Testis (tissue), 2 donors: ENCODE results near the gene FHOD1.

Source experiments
- POLR2A ChIP-seq: fragments of 450-650 bp; IDR thresholded peaks from one replicate; pipeline ENCODE4 v1.6.1; 2017; ENCODE audit warnings: antibody characterized with exemption, mild to moderate bottlenecking, moderate library complexity
- TF ChIP-seq, protein P1 (sequence below), 3 experiments: fragments of 450-650 bp in 2 of 3; fragments of 200-600 bp in 1 of 3; sonication (generic) in 1 of 3; IDR thresholded peaks; one replicate each; pipeline ENCODE4 v1.5.1; 2016 to 2019; ENCODE audit warnings: antibody characterized with exemption in 3 of 3, mild to moderate bottlenecking in 2 of 3, moderate library complexity in 1 of 3

DNA sequence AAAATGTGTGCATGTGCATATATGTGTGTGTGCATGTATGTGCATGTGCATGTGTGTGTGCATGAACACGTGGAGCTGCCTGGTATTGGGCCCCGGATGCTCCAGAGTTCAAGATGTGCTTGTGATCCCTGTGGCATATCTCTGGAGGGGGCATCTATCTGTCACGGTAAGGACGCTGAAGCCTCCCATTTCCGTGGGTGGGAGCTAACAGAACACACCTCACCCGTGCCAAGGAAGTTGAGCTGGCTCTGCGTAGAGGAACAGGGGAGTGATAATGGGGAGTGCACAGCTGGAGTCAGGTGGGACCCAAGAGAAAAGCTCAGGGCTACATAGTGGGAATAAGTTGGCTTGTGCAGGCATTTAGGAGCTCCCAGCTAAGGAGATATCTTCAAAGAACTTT is 35.6 kb downstream of the FHOD1 start:
- TF ChIP-seq, protein P1, sequence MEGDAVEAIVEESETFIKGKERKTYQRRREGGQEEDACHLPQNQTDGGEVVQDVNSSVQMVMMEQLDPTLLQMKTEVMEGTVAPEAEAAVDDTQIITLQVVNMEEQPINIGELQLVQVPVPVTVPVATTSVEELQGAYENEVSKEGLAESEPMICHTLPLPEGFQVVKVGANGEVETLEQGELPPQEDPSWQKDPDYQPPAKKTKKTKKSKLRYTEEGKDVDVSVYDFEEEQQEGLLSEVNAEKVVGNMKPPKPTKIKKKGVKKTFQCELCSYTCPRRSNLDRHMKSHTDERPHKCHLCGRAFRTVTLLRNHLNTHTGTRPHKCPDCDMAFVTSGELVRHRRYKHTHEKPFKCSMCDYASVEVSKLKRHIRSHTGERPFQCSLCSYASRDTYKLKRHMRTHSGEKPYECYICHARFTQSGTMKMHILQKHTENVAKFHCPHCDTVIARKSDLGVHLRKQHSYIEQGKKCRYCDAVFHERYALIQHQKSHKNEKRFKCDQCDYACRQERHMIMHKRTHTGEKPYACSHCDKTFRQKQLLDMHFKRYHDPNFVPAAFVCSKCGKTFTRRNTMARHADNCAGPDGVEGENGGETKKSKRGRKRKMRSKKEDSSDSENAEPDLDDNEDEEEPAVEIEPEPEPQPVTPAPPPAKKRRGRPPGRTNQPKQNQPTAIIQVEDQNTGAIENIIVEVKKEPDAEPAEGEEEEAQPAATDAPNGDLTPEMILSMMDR (IDR thresholded peaks at IDR 0.05): no peak
- no peak for TF ChIP-seq POLR2A
